Tibial artery (tissue), 4 donors: ENCODE results near the gene KCNA2.

Source experiments
- DNase-seq, 2 donors: peaks; one replicate each; pipeline ENCODE4 v3.0.0-alpha.2; 2019
- H3K27ac ChIP-seq, 2 donors: fragments of 200-600 bp; sonication (generic) in 1 of 2; 1 replicate in 1 of 2; 2 replicates in 1 of 2; pipeline ENCODE4 v1.5.1; 2018 to 2019; ENCODE audit warnings: mild to moderate bottlenecking in 1 of 2
- H3K27me3 ChIP-seq, 2 donors: fragments of 200-600 bp; sonication (generic) in 1 of 2; one replicate each; pipeline versions ENCODE4 v1.5.1 to v1.6.0; 2016 to 2019
- H3K36me3 ChIP-seq, 3 donors: fragments of 200-600 bp; sonication (generic) in 2 of 3; one replicate each; pipeline ENCODE4 v1.5.1; 2016 to 2019; ENCODE audit warnings: mild to moderate bottlenecking in 2 of 3
- H3K4me1 ChIP-seq, 4 donors: fragments of 200-600 bp; sonication (generic) in 2 of 4; 1 replicate in 3 of 4; 2 replicates in 1 of 4; pipeline ENCODE4 v1.5.1; 2016 to 2019
- H3K4me3 ChIP-seq, 2 donors: fragments of 200-600 bp; sonication (generic) in 1 of 2; 1 replicate in 1 of 2; 2 replicates in 1 of 2; pipeline ENCODE4 v1.5.1; 2018 to 2019; ENCODE audit warnings: mild to moderate bottlenecking in 2 of 2
- H3K9me3 ChIP-seq, 3 donors: fragments of 200-600 bp; sonication (generic) in 1 of 3; one replicate each; pipeline ENCODE4 v1.5.1; 2016 to 2019
- intact Hi-C: fragments of 100-400 bp; cut with DNase I; formaldehyde crosslinking; loops from one replicate; pipeline ENCODE4 v1.15.0; 2023; ENCODE audit warnings: low total_unique reads
- TF ChIP-seq, protein P1 (sequence below), 2 experiments: fragments of 200-600 bp in 1 of 2; fragments of 450-650 bp in 1 of 2; IDR thresholded peaks; one replicate each; pipeline ENCODE4 v1.5.1; 2017 to 2019; ENCODE audit warnings: antibody characterized with exemption in 2 of 2, mild to moderate bottlenecking in 1 of 2, moderate library complexity in 1 of 2

Gene KCNA2

DNA sequence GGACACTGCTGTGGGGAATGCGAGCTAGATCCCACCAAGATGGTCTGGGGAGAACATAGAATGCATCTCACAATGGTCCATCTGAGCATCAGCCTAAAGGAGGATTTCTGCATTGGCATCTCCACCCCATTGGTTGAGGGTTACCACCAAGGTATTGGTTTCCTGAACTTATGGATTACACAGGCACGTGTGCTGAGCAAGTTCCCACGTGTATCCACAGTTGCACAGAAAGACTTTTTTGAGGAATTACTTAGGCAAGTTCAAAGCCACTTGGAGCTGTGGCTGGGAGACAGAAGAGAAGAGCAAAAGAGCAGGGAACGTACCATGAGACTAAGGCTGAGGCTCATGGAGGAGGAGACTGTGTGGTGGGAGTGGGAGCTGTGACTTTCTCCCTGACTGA lies 43.1 kb downstream of the KCNA2 start:
- no peak for DNase-seq
- H3K4me1 ChIP-seq = no peaks in the 10 kb centered on the region
- H3K27me3 ChIP-seq = no peaks in the 10 kb centered on the region
- H3K4me3 ChIP-seq = no peak overlapping the region
- H3K9me3 ChIP-seq = no peaks in the 10 kb centered on the region
- intact Hi-C loops = no loop called here
- no peaks in the 10 kb centered on the region for H3K36me3 ChIP-seq
- H3K27ac ChIP-seq = no peak overlapping the region
- TF ChIP-seq, protein P1, sequence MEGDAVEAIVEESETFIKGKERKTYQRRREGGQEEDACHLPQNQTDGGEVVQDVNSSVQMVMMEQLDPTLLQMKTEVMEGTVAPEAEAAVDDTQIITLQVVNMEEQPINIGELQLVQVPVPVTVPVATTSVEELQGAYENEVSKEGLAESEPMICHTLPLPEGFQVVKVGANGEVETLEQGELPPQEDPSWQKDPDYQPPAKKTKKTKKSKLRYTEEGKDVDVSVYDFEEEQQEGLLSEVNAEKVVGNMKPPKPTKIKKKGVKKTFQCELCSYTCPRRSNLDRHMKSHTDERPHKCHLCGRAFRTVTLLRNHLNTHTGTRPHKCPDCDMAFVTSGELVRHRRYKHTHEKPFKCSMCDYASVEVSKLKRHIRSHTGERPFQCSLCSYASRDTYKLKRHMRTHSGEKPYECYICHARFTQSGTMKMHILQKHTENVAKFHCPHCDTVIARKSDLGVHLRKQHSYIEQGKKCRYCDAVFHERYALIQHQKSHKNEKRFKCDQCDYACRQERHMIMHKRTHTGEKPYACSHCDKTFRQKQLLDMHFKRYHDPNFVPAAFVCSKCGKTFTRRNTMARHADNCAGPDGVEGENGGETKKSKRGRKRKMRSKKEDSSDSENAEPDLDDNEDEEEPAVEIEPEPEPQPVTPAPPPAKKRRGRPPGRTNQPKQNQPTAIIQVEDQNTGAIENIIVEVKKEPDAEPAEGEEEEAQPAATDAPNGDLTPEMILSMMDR (IDR thresholded peaks at IDR 0.05) = no peak

DNA sequence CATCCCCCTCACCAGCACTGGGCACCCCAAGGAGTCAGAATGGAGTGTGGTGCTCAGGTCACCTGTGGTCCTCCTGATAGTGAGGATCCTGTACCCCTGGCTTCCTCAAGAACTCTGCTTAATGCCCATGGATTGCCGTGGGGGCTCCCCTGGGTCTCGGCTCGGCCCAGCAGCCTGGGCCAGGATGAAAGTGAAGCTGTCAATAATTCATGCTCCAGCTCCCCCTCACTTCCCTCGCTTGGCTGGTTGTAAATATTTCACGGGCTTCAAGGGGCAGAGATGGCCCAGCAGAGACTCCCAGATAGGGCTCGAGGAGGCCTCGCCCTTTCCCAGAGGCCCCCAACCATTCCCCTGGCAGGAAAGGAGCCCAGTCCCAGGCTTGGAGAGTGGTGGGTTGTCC lies 44.6 kb downstream of the KCNA2 start:
- TF ChIP-seq, protein P1 (IDR thresholded peaks at IDR 0.05) = no peak
- Histone ChIP-seq H3K4me1 (peaks cover 0 to under 1% (median under 1%) of the 10 kb centered on the region in 4 donors), H3K9me3 (no peaks in the 10 kb centered on the region), H3K36me3 (no peaks in the 10 kb centered on the region), H3K27ac (no peak overlapping the region), H3K4me3 (no peak overlapping the region), H3K27me3 (no peaks in the 10 kb centered on the region)
- no peak for DNase-seq
- intact Hi-C loops = no loop called here

DNA sequence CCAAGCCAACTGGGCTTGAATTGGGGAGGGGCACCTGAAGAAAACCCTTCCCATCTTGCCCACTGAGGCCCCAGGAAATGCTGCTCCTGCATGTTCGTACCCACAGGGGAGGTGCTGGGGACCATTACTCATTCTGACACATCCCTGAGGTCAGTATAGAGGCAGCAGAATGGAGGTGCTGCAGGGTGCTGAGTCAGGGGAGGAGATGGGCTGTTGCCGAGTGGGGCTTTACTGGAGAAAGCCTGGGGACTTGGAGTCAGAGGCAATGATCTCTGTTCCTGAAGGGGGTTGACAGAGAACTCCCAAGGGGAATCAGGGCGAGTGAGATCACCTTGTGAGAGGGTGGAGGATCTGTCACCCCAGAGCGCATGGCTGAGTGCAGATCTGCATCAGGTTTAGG lies 47.0 kb downstream of the KCNA2 start:
- H3K4me1 ChIP-seq = peaks cover 0 to 20% (median 13%) of the 10 kb centered on the region in 4 donors
- H3K27ac ChIP-seq = no peak overlapping the region
- no peaks in the 10 kb centered on the region for H3K36me3 ChIP-seq
- H3K27me3 ChIP-seq = no peaks in the 10 kb centered on the region
- DNase-seq = no peak
- intact Hi-C loops = loop anchor here (10.0 kb wide), 1 partner anchor 56 kb away; no protein-coding TSS in a partner anchor
- no peaks in the 10 kb centered on the region for H3K9me3 ChIP-seq
- TF ChIP-seq, protein P1 (IDR thresholded peaks at IDR 0.05) = no peak
- H3K4me3 ChIP-seq = no peak overlapping the region

DNA sequence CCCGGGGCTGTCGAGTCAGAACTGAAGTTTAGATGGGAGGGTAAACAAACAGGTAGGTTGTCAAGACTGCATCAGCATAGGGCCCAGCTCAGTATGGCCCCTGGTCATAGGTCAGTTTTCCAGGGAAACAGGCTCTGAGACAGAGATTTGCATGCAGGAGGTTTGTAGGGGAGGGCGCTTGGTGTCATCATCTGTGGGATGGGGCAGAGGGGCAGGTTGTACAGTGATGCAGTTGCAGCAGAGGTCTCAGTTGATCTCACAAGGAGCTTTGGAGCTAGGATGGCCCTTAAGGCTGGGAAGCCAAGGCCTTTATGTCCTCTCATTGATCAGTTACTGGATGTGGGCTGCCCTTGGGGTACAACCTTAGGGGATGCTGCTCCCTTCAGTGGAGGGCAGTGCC lies 48.7 kb downstream of the KCNA2 start:
- H3K9me3 ChIP-seq = no peaks in the 10 kb centered on the region

DNA sequence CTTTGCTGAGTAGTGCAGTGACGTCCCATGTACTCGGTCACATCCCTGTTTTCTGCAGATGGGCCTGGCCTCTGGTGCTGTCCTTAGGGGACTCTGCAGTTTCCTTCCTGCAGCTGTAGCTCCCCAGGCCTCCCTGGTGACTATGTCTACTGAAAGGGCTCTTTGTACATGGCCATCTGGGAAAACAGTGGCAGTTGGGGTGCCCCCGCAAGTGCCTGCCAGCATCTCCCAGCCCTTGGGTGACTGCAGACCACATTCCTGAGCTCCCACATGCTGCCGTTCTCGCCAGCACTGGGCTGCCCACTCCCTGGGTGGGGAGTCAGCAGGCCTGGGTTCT lies 49.7 kb downstream of the KCNA2 start:
- TF ChIP-seq, protein P1 (IDR thresholded peaks at IDR 0.05) = no peak
- no peaks in the 10 kb centered on the region for H3K9me3 ChIP-seq
- intact Hi-C loops = loop anchor here (10.0 kb wide), 1 partner anchor 58 kb away; no protein-coding TSS in a partner anchor
- H3K4me1 ChIP-seq = peaks cover 0 to 20% (median 13%) of the 10 kb centered on the region in 4 donors
- DNase-seq = no peak
- peaks cover 0 to 2% of the 10 kb centered on the region in 2 donors for H3K27me3 ChIP-seq
- H3K27ac ChIP-seq = peak overlapping the region in 1 of 2 donors; percentile 20
- H3K36me3 ChIP-seq = no peaks in the 10 kb centered on the region
- H3K4me3 ChIP-seq = no peak overlapping the region

More for the DNA sequence above, 48.7 kb downstream of the KCNA2 start:
- DNase-seq = no peak
- Histone ChIP-seq H3K4me3 (no peak overlapping the region), H3K27me3 (no peaks in the 10 kb centered on the region), H3K27ac (no peak overlapping the region), H3K4me1 (peaks cover 0 to 20% (median 13%) of the 10 kb centered on the region in 4 donors), H3K36me3 (no peaks in the 10 kb centered on the region)
- TF ChIP-seq, protein P1 (IDR thresholded peaks at IDR 0.05) = no peak
- intact Hi-C loops = loop anchor here (10.0 kb wide), 1 partner anchor 57 kb away; no protein-coding TSS in a partner anchor
